Keratinocyte (primary cell): ENCODE measurements around the gene RNF121. TPM values are rescaled to one million over a fixed set of nuclear protein-coding genes. Genes with fewer than 3 reads are reported as not detected.

Source experiments
- DNase-seq: peaks from one replicate; pipeline ENCODE4 v3.0.0-alpha.2; 2011; ENCODE audit warnings: low read depth, missing footprints, low spot score
- FAIRE-seq: peaks from 2 replicates; lab custom pipeline; 2011; peaks lifted over from hg19 to GRCh38; lab: Jason Lieb, UNC
- H2AFZ ChIP-seq: 2 replicates; pipeline ENCODE4 v1.6.0; 2012; ENCODE audit warnings: low read length, control low read depth, inconsistent platforms; ENCODE audit not compliant: control insufficient read depth
- H3K27ac ChIP-seq: 2 replicates; pipeline ENCODE4 v1.5.1; 2011; ENCODE audit warnings: low read length; ENCODE audit not compliant: control insufficient read depth, insufficient read depth
- H3K27me3 ChIP-seq: 3 replicates; pipeline ENCODE4 v1.6.0; 2011; ENCODE audit warnings: low read length; ENCODE audit not compliant: control insufficient read depth, insufficient read depth; ENCODE audit errors: extremely low read depth
- H3K36me3 ChIP-seq, 2 experiments: 2 replicates in 1 of 2; 3 replicates in 1 of 2; pipeline ENCODE4 v1.5.1; 2011; ENCODE audit warnings: low read length in 2 of 2, mild to moderate bottlenecking in 1 of 2; ENCODE audit not compliant: control insufficient read depth in 2 of 2, insufficient read depth in 2 of 2; ENCODE audit errors: extremely low read depth in 1 of 2
- H3K4me1 ChIP-seq: 3 replicates; pipeline ENCODE4 v1.5.1; 2011; ENCODE audit warnings: low read length; ENCODE audit not compliant: control insufficient read depth, insufficient read depth; ENCODE audit errors: extremely low read depth
- H3K4me2 ChIP-seq: 3 replicates; pipeline ENCODE4 v1.6.0; 2011; ENCODE audit warnings: low read depth, low read length; ENCODE audit not compliant: control insufficient read depth, insufficient read depth; ENCODE audit errors: extremely low read depth
- H3K4me3 ChIP-seq, 3 experiments: fragments of 200-600 bp in 1 of 3; sonication (generic) in 1 of 3; 2 replicates in 2 of 3; 3 replicates in 1 of 3; pipeline ENCODE4 v1.5.1; 2011 to 2016; ENCODE audit warnings: low read length in 3 of 3, mild to moderate bottlenecking in 3 of 3, control low read depth in 2 of 3, inconsistent platforms in 1 of 3, low read depth in 1 of 3, mixed read lengths in 1 of 3, mixed run types in 1 of 3, moderate library complexity in 1 of 3; ENCODE audit not compliant: control insufficient read depth in 2 of 3, insufficient read depth in 2 of 3; ENCODE audit errors: extremely low read depth in 1 of 3
- H3K79me2 ChIP-seq: 2 replicates; pipeline ENCODE4 v1.6.0; 2012; ENCODE audit warnings: low read length; ENCODE audit not compliant: control insufficient read depth, insufficient read depth
- H3K9ac ChIP-seq: 3 replicates; pipeline ENCODE4 v1.6.0; 2011; ENCODE audit warnings: low read length; ENCODE audit not compliant: control insufficient read depth, insufficient read depth; ENCODE audit errors: extremely low read depth
- H3K9me1 ChIP-seq: 3 replicates; pipeline ENCODE4 v1.6.0; 2011; ENCODE audit warnings: low read length; ENCODE audit not compliant: control insufficient read depth, insufficient read depth; ENCODE audit errors: extremely low read depth
- H3K9me3 ChIP-seq: 2 replicates; pipeline ENCODE4 v1.5.1; 2012; ENCODE audit warnings: low read depth, low read length; ENCODE audit not compliant: control insufficient read depth
- H4K20me1 ChIP-seq: 3 replicates; pipeline ENCODE4 v1.6.0; 2011; ENCODE audit warnings: low read length; ENCODE audit not compliant: control insufficient read depth, insufficient read depth; ENCODE audit errors: extremely low read depth
- EZH2 ChIP-seq: IDR thresholded peaks from one replicate; pipeline ENCODE4 v1.6.1; 2012; ENCODE audit warnings: inconsistent platforms, mild to moderate bottlenecking, low read length, moderate library complexity
- dilution Hi-C: fragments of 300-500 bp; cut with MboI; formaldehyde crosslinking; loops from one replicate; pipeline ENCODE4 v1.7.0; 2020; ENCODE audit warnings: low sequenced_read_pairs; ENCODE audit not compliant: extremely low pct_ligation_motif_present
- polyA plus RNA-seq, 5 experiments: library from polyadenylated mRNA; depleted of rRNA in 3 of 5; stranded (reverse) in 3 of 5; stranded (forward) in 1 of 5; unstranded in 1 of 5; fragments of >200 nt; gene quantifications; 1 replicate in 1 of 5; 2 replicates in 3 of 5; 3 replicates in 1 of 5; pipeline versions ENCODE4 v1.2.1 to v1.2.3, GENCODE V29; 2011 to 2012; ENCODE audit warnings: missing spikeins in 2 of 5, low read depth in 1 of 5, low replicate concordance in 1 of 5
- TF ChIP-seq, protein P1 (sequence below), 3 experiments: IDR thresholded peaks in 1 of 3; conservative IDR thresholded peaks in 1 of 3; optimal IDR thresholded peaks in 1 of 3; 2 replicates in 2 of 3; 3 replicates in 1 of 3; pipeline versions ENCODE3 to v1.5.1; 2011; ENCODE audit warnings: low read length in 3 of 3, mild to moderate bottlenecking in 3 of 3, moderate library complexity in 2 of 3, control low read depth in 1 of 3, inconsistent platforms in 1 of 3; ENCODE audit not compliant: insufficient read depth in 2 of 3; ENCODE audit errors: extremely low read depth in 1 of 3

The RNF121 gene
- polyA plus RNA-seq, 1 donor (not counting 4 experiments of a cell fraction or from before 2014, with no cell fraction given) = 46.4 TPM

DNA sequence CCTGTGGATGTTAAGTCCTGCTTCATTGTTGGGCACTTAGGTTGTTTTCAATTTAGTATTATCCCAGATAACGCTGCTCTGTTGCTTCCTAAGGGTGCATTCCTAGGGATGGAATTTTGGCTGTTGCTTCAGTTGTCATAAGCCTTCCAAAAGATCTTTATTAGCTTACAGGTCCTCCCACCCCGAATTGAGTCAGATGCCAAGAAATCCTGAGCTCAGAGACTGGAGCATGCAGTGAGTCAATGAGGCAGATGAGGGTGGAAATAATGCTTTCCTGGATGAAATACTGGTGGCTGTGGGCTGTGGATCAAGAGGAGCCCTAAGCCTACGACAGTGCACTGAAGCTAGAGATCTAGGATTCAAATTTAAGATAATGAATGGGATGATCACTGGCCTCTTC is 59.2 kb downstream of the RNF121 start:
- Histone ChIP-seq H3K4me1 (peaks cover 5% of the 10 kb centered on the region), H3K9me1 (no peaks in the 10 kb centered on the region), H3K27ac (no peak overlapping the region), H4K20me1 (no peaks in the 10 kb centered on the region), H3K4me3 (no peak overlapping the region), H2AFZ (no peak overlapping the region), H3K9ac (no peak overlapping the region), H3K79me2 (no peaks in the 10 kb centered on the region), H3K9me3 (no peaks in the 10 kb centered on the region), H3K4me2 (no peak overlapping the region), H3K36me3 (peaks cover 6% of the 10 kb centered on the region in 2 experiments), H3K27me3 (no peaks in the 10 kb centered on the region)
- TF ChIP-seq, protein P1, sequence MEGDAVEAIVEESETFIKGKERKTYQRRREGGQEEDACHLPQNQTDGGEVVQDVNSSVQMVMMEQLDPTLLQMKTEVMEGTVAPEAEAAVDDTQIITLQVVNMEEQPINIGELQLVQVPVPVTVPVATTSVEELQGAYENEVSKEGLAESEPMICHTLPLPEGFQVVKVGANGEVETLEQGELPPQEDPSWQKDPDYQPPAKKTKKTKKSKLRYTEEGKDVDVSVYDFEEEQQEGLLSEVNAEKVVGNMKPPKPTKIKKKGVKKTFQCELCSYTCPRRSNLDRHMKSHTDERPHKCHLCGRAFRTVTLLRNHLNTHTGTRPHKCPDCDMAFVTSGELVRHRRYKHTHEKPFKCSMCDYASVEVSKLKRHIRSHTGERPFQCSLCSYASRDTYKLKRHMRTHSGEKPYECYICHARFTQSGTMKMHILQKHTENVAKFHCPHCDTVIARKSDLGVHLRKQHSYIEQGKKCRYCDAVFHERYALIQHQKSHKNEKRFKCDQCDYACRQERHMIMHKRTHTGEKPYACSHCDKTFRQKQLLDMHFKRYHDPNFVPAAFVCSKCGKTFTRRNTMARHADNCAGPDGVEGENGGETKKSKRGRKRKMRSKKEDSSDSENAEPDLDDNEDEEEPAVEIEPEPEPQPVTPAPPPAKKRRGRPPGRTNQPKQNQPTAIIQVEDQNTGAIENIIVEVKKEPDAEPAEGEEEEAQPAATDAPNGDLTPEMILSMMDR (optimal IDR thresholded peaks at IDR 0.05 in 1 of 3, IDR thresholded peaks at IDR 0.05 in 1 of 3, conservative IDR thresholded peaks at IDR 0.05 in 1 of 3; ENCODE audit: extremely low read depth in 1 of 3, insufficient read depth in 2 of 3, low read length in 3 of 3) = no peak
- no peak for TF ChIP-seq EZH2
- dilution Hi-C loops = no loop called here
- DNase-seq = no peak
- FAIRE-seq = no peak

DNA sequence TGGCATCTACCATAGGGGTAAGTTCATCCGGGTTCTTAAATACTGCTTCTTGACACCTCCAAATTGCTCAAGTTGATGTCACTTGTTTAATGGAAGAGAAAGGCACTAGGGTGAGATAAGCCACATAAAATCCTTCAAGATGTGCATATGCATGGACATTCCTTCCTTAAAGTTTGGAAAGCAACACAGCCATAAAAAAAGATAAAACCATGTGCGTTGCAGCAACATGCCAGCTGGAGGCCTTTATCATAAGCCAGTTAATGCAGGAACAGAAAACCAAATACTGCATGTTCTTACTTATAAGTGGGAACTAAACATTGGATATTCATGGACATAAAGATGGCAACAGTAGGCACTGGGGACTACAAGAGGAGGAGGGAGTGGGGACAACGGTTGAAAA is 61.9 kb downstream of the RNF121 start:
- no peak overlapping the region for H2AFZ ChIP-seq
- no peaks in the 10 kb centered on the region for H3K9me1 ChIP-seq
- FAIRE-seq (no peak), DNase-seq (no peak)
- H3K27ac ChIP-seq = no peak overlapping the region
- H3K9ac ChIP-seq = no peak overlapping the region
- peaks cover 1 to 10% of the 10 kb centered on the region in 2 experiments for H3K36me3 ChIP-seq
- no peaks in the 10 kb centered on the region for H4K20me1 ChIP-seq
- H3K4me3 ChIP-seq = no peak overlapping the region
- H3K9me3 ChIP-seq = no peaks in the 10 kb centered on the region
- dilution Hi-C loops = no loop called here
- no peaks in the 10 kb centered on the region for H3K79me2 ChIP-seq
- peaks cover 5% of the 10 kb centered on the region for H3K4me1 ChIP-seq
- no peak overlapping the region for H3K4me2 ChIP-seq
- TF ChIP-seq, protein P1 (optimal IDR thresholded peaks at IDR 0.05 in 1 of 3, IDR thresholded peaks at IDR 0.05 in 1 of 3, conservative IDR thresholded peaks at IDR 0.05 in 1 of 3; ENCODE audit: extremely low read depth in 1 of 3, insufficient read depth in 2 of 3, low read length in 3 of 3) = no peak
- TF ChIP-seq EZH2 = no peak
- no peaks in the 10 kb centered on the region for H3K27me3 ChIP-seq
